Erythroblast (primary cell): ENCODE measurements around the gene ZMIZ1.

Source experiments
- GATA1 ChIP-seq: IDR thresholded peaks from 2 replicates; pipeline ENCODE4 v1.6.1; 2011; ENCODE audit warnings: low read depth, mild to moderate bottlenecking, control low read depth, low read length, moderate library complexity
- POLR2A ChIP-seq: IDR thresholded peaks from 2 replicates; pipeline ENCODE4 v1.6.1; 2011; ENCODE audit warnings: mild to moderate bottlenecking, low read length

- TF ChIP-seq POLR2A (no peak), GATA1 (no peak)
Measured at GRCh38 chr10:79275431-79275851, 206.7 kb downstream of the ZMIZ1 start.
